SK-N-MC (cell line): Measurements from ENCODE around the gene SNRNP48.

Experiments used
- EZH2 ChIP-seq: fragments of 200-600 bp; sonication (generic); IDR thresholded peaks from one replicate; pipeline ENCODE4 v1.6.1; 2017; ENCODE audit warnings: antibody characterized with exemption
- POLR2AphosphoS5 ChIP-seq: IDR thresholded peaks from 2 replicates; pipeline ENCODE4 v1.6.1; 2012; ENCODE audit warnings: mild to moderate bottlenecking, low read depth, low read length, borderline replicate concordance

GRCh38 chr6:7615611-7616383 is 25.8 kb downstream of the SNRNP48 start:
- 0 out of 2 replicates have a peak, but pooled peaks have one; percentile 7 for TF ChIP-seq POLR2AphosphoS5
- no peak for TF ChIP-seq EZH2
